Stimulated activated CD4-positive, alpha-beta T cell treated with anti-CD3 and anti-CD28 coated beads, Interleukin-4, amount 100 ng/mL, for 1 hour (primary cell): ENCODE measurements around the gene GTPBP2.
A peak's percentile ranks its signal among the peaks of the same experiment; 100 is the strongest.
"Not testable (repeated sequence)": the region's sequence is repeated elsewhere in the genome, so short reads cannot be mapped to it uniquely, and the experiment has no call there.

Source experiments
- DNase-seq: peaks from one replicate; pipeline ENCODE4 v3.0.0-alpha.2; 2020

The GTPBP2 gene

GRCh38 chr6:43629104-43629504 lies at the start of gene GTPBP2:
Gene GTPBP2 (minus strand): TSS chr6:43629264. CDS start chr6:43629162, 102 bp downstream.
- peak; percentile 96 for DNase-seq

GRCh38 chr6:43678341-43678740 lies 49.3 kb upstream of the GTPBP2 start:
- no peak for DNase-seq

GRCh38 chr6:43677759-43678158 lies 48.7 kb upstream of the GTPBP2 start:
- no peak for DNase-seq

GRCh38 chr6:43676962-43677606 lies 48.0 kb upstream of the GTPBP2 start:
- DNase-seq, result no peak

- DNase-seq, result no peak
These were observed 45.9 kb upstream of the GTPBP2 start for GRCh38 chr6:43674921-43675320.

GRCh38 chr6:43674291-43674690 lies 45.2 kb upstream of the GTPBP2 start:
- DNase-seq, result no peak

- DNase-seq, result no peak
These were observed 44.5 kb upstream of the GTPBP2 start for GRCh38 chr6:43673444-43674084.

- DNase-seq, result no peak
These were observed 43.0 kb upstream of the GTPBP2 start for GRCh38 chr6:43671801-43672690.

GRCh38 chr6:43671011-43671800 lies 42.1 kb upstream of the GTPBP2 start:
- DNase-seq, result no peak

GRCh38 chr6:43670623-43670986 lies 41.5 kb upstream of the GTPBP2 start:
- no peak for DNase-seq

- DNase-seq, result no peak
These were observed 41.0 kb upstream of the GTPBP2 start for GRCh38 chr6:43669922-43670622.

GRCh38 chr6:43669050-43669921 lies 40.2 kb upstream of the GTPBP2 start:
- no peak for DNase-seq

GRCh38 chr6:43668151-43669028 lies 39.3 kb upstream of the GTPBP2 start:
- peak; percentile 56 for DNase-seq

- DNase-seq, result peak; percentile 84
These were observed 38.4 kb upstream of the GTPBP2 start for GRCh38 chr6:43667245-43668150.

GRCh38 chr6:43666196-43666920 lies 37.3 kb upstream of the GTPBP2 start:
- no peak for DNase-seq

- DNase-seq, result no peak
These were observed 36.3 kb upstream of the GTPBP2 start for GRCh38 chr6:43665376-43665775.

GRCh38 chr6:43662948-43663347 lies 33.9 kb upstream of the GTPBP2 start:
- DNase-seq, result not testable (repeated sequence)

- DNase-seq, result no peak
These were observed 29.1 kb upstream of the GTPBP2 start for GRCh38 chr6:43658161-43658560.
